GM23338 (cell line): ENCODE results near the gene VEPH1. TPM values are rescaled to one million over a fixed set of nuclear protein-coding genes. Genes with fewer than 3 reads are reported as not detected.

Experiments
- ATAC-seq: fragments of 200-7000 bp; cut with Tn5 transposase; 3 replicates; pipeline ENCODE4 v1.9.1; 2020
- DNase-seq: peaks from one replicate; pipeline ENCODE4 v3.0.0-alpha.2; 2015; ENCODE audit warnings: low spot score
- H2AFZ ChIP-seq: fragments of 200-600 bp; sonication (generic); 2 replicates; pipeline ENCODE4 v1.8.0; 2016; ENCODE audit warnings: antibody characterized with exemption, mild to moderate bottlenecking, moderate library complexity
- H3F3A ChIP-seq: fragments of 200-600 bp; sonication (generic); replicated peaks from 2 replicates; pipeline ENCODE4 v1.8.0; 2017; ENCODE audit warnings: antibody characterized with exemption, mixed run types, low read depth
- H3K27ac ChIP-seq: fragments of 200-600 bp; sonication (generic); 2 replicates; pipeline ENCODE4 v1.6.1; 2016; ENCODE audit warnings: low read depth
- H3K27me3 ChIP-seq: fragments of 200-600 bp; sonication (generic); 2 replicates; pipeline ENCODE4 v1.8.0; 2016; ENCODE audit warnings: mild to moderate bottlenecking, mixed run types, moderate library complexity; ENCODE audit not compliant: insufficient read depth
- H3K36me3 ChIP-seq: fragments of 200-600 bp; sonication (generic); 2 replicates; pipeline ENCODE4 v1.8.0; 2016; ENCODE audit warnings: mild to moderate bottlenecking; ENCODE audit not compliant: insufficient read depth
- H3K4me1 ChIP-seq: fragments of 200-600 bp; sonication (generic); 2 replicates; pipeline ENCODE4 v1.8.0; 2016; ENCODE audit warnings: mild to moderate bottlenecking, moderate library complexity; ENCODE audit not compliant: insufficient read depth
- H3K4me2 ChIP-seq: fragments of 200-600 bp; sonication (generic); 2 replicates; pipeline ENCODE4 v1.7.1; 2017; ENCODE audit warnings: mixed run types
- H3K4me3 ChIP-seq: fragments of 200-600 bp; sonication (generic); 2 replicates; pipeline ENCODE4 v1.6.1; 2016; ENCODE audit warnings: mixed run types
- H3K79me2 ChIP-seq: fragments of 200-600 bp; sonication (generic); replicated peaks from 2 replicates; pipeline ENCODE4 v1.8.0; 2017; ENCODE audit warnings: mild to moderate bottlenecking; ENCODE audit not compliant: insufficient read depth
- H3K9me2 ChIP-seq: fragments of 200-600 bp; sonication (generic); 2 replicates; pipeline ENCODE4 v1.8.0; 2017; ENCODE audit not compliant: insufficient read depth
- H4K20me1 ChIP-seq: fragments of 200-600 bp; sonication (generic); replicated peaks from 2 replicates; pipeline ENCODE4 v1.8.0; 2017; ENCODE audit warnings: mild to moderate bottlenecking; ENCODE audit not compliant: insufficient read depth
- H3K27ac Mint-ChIP-seq: 2 replicates; pipeline ENCODE4 v1.8.0; 2020; ENCODE audit warnings: inconsistent platforms, mild to moderate bottlenecking, moderate library complexity, mixed read lengths
- H3K27me3 Mint-ChIP-seq: 3 replicates; pipeline ENCODE4 v1.8.0; 2022; ENCODE audit warnings: low read depth, mild to moderate bottlenecking, moderate library complexity, mixed read lengths, inconsistent platforms; ENCODE audit not compliant: insufficient read depth, poor library complexity
- H3K36me3 Mint-ChIP-seq: 3 replicates; pipeline ENCODE4 v1.8.0; 2021; ENCODE audit warnings: low read depth, mild to moderate bottlenecking, inconsistent platforms, moderate library complexity, mixed read lengths
- H3K4me1 Mint-ChIP-seq: 3 replicates; pipeline ENCODE4 v1.8.0; 2020; ENCODE audit warnings: mild to moderate bottlenecking, inconsistent platforms, mixed read lengths
- H3K4me3 Mint-ChIP-seq: 3 replicates; pipeline ENCODE4 v1.8.0; 2021; ENCODE audit warnings: moderate library complexity, mild to moderate bottlenecking, inconsistent platforms, mixed read lengths
- H3K9me3 Mint-ChIP-seq: 3 replicates; pipeline ENCODE4 v1.8.0; 2020; ENCODE audit warnings: moderate library complexity, mild to moderate bottlenecking, inconsistent platforms, mixed read lengths
- CREB1 ChIP-seq: fragments of 250-450 bp; sonication (Bioruptor Pico); IDR thresholded peaks from 2 replicates; pipeline ENCODE4 v1.5.0; 2020; ENCODE audit warnings: low read depth, mild to moderate bottlenecking, moderate library complexity
- EZH2 ChIP-seq: fragments of 200-600 bp; sonication (generic); IDR thresholded peaks from one replicate; pipeline ENCODE4 v1.8.0; 2017; ENCODE audit warnings: antibody characterized with exemption, mild to moderate bottlenecking, low read depth; ENCODE audit not compliant: unreplicated experiment
- EZH2phosphoT487 ChIP-seq: fragments of 200-600 bp; sonication (generic); IDR thresholded peaks from one replicate; pipeline ENCODE4 v1.8.1; 2018; ENCODE audit warnings: antibody characterized with exemption; ENCODE audit not compliant: unreplicated experiment
- JUNB ChIP-seq: IDR thresholded peaks from one replicate; pipeline ENCODE4 v1.6.1; 2016; ENCODE audit warnings: antibody characterized with exemption; ENCODE audit not compliant: unreplicated experiment
- NANOG ChIP-seq: IDR thresholded peaks from 2 replicates; pipeline ENCODE4 v1.6.1; 2016; ENCODE audit warnings: antibody characterized with exemption, borderline replicate concordance
- POLR2AphosphoS5 ChIP-seq: IDR thresholded peaks from 2 replicates; pipeline ENCODE4 v1.6.1; 2016; ENCODE audit warnings: antibody characterized with exemption, low read depth
- REST ChIP-seq: IDR thresholded peaks from one replicate; pipeline ENCODE4 v1.6.1; 2018; ENCODE audit warnings: antibody characterized with exemption; ENCODE audit not compliant: unreplicated experiment
- STAT1 ChIP-seq: IDR thresholded peaks from one replicate; pipeline ENCODE4 v1.6.1; 2016; ENCODE audit warnings: antibody characterized with exemption; ENCODE audit not compliant: unreplicated experiment
- ZNF114 ChIP-seq: fragments of 250-450 bp; sonication (Bioruptor Pico); IDR thresholded peaks from 2 replicates; pipeline ENCODE4 v1.5.0; 2020; ENCODE audit warnings: mild to moderate bottlenecking, moderate library complexity
- ZNF331 ChIP-seq: fragments of 250-450 bp; sonication (Bioruptor Pico); IDR thresholded peaks from 2 replicates; pipeline ENCODE4 v1.5.0; 2020; ENCODE audit warnings: low read depth, mild to moderate bottlenecking, moderate library complexity
- ZNF462 ChIP-seq: fragments of 250-450 bp; sonication (Bioruptor Pico); IDR thresholded peaks from 2 replicates; pipeline ENCODE4 v1.5.0; 2020; ENCODE audit warnings: mild to moderate bottlenecking, moderate library complexity
- polyA plus RNA-seq: library from polyadenylated mRNA; unstranded; fragments of >200 nt; fragmentation: Nextera tagmentation; extraction: Ambion mirVana; gene quantifications from 2 replicates; pipeline ENCODE4 v1.2.1, GENCODE V29; 2016
- total RNA-seq: library from RNA; depleted of rRNA; stranded (reverse); fragments of >200 nt; shearing (Covaris generic); gene quantifications from 2 replicates; pipeline ENCODE4 v1.2.3, GENCODE V29; 2014
- TF ChIP-seq, protein P1 (sequence below), 2 experiments: fragments of 200-600 bp in 1 of 2; sonication (generic) in 1 of 2; conservative IDR thresholded peaks; 2 replicates each; pipeline versions ENCODE4 v1.5.1 to v1.6.1; 2016 to 2017; ENCODE audit warnings: antibody characterized with exemption in 2 of 2, low read depth in 2 of 2, mild to moderate bottlenecking in 2 of 2, moderate library complexity in 1 of 2

The VEPH1 gene
- total and polyA plus RNA-seq, 2 experiments from 2014 or later: 15.4 to 33.8 TPM

DNA sequence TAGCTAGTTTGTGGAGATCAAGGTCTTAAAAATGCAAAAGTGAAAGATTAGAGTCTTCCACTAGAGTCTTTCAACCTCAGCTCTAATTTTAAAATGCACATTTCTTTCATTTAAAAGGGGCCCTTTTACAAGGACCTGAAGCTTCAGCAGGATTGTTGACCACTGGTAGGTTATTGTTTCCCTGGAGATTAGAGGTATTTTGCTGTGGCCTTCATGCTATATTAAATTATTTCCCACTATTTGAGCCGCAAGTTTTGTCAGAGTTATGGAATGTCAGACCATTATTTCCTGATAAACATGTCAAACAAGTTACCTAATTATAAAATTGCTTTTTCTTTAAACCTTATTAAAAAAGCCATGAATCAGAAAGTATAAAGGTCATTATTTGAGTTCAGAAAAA, 240.2 kb downstream of the VEPH1 start (continued):
- TF ChIP-seq, protein P1, sequence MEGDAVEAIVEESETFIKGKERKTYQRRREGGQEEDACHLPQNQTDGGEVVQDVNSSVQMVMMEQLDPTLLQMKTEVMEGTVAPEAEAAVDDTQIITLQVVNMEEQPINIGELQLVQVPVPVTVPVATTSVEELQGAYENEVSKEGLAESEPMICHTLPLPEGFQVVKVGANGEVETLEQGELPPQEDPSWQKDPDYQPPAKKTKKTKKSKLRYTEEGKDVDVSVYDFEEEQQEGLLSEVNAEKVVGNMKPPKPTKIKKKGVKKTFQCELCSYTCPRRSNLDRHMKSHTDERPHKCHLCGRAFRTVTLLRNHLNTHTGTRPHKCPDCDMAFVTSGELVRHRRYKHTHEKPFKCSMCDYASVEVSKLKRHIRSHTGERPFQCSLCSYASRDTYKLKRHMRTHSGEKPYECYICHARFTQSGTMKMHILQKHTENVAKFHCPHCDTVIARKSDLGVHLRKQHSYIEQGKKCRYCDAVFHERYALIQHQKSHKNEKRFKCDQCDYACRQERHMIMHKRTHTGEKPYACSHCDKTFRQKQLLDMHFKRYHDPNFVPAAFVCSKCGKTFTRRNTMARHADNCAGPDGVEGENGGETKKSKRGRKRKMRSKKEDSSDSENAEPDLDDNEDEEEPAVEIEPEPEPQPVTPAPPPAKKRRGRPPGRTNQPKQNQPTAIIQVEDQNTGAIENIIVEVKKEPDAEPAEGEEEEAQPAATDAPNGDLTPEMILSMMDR (conservative IDR thresholded peaks at IDR 0.05; ENCODE audit: low read depth in 2 of 2): no peak
- no peak for TF ChIP-seq ZNF462 (CRISPR knock-in tag)
- no peak for TF ChIP-seq STAT1
- TF ChIP-seq JUNB: no peak
- no peak for TF ChIP-seq ZNF114 (CRISPR knock-in tag)

- Mint-ChIP-seq H3K4me1 (peaks cover 36% of the 10 kb centered on the region), H3K4me3 (no peak overlapping the region), H3K9me3 (no peaks in the 10 kb centered on the region; the same call in 2 of the 3 replicates), H3K27me3 (peaks cover 3% of the 10 kb centered on the region), H3K36me3 (no peaks in the 10 kb centered on the region), H3K27ac (no peak overlapping the region)
- Histone ChIP-seq H3K4me2 (no peak overlapping the region), H3K27me3 (no peaks in the 10 kb centered on the region), H3K9me2 (peaks cover 8% of the 10 kb centered on the region), H3K79me2 (no peaks in the 10 kb centered on the region), H3K36me3 (no peaks in the 10 kb centered on the region), H3K4me1 (peaks cover 32% of the 10 kb centered on the region; the same call in 1 of the 2 replicates), H3K4me3 (no peak overlapping the region), H4K20me1 (no peaks in the 10 kb centered on the region), H2AFZ (no peak overlapping the region), H3F3A (no peaks in the 10 kb centered on the region), H3K27ac (no peak overlapping the region)
- ATAC-seq (no peak), DNase-seq (no peak)
- no peak for TF ChIP-seq JUNB
- TF ChIP-seq, protein P1 (conservative IDR thresholded peaks at IDR 0.05; ENCODE audit: low read depth in 2 of 2): no peak
- TF ChIP-seq CREB1 (CRISPR knock-in tag): no peak
- no peak for TF ChIP-seq EZH2phosphoT487
- no peak for TF ChIP-seq ZNF331 (CRISPR knock-in tag)
- no peak for TF ChIP-seq REST
- no peak for TF ChIP-seq POLR2AphosphoS5
- no peak for TF ChIP-seq EZH2
- TF ChIP-seq NANOG: no peak
- TF ChIP-seq ZNF114 (CRISPR knock-in tag): no peak
- no peak for TF ChIP-seq STAT1
Measured at GRCh38 chr3:157261000-157261399, 242.2 kb downstream of the VEPH1 start.
